GM19452 (cell line): Measurements from ENCODE around the gene GATA3.
"Not testable (repeated sequence)": the region's sequence is repeated elsewhere in the genome, so short reads cannot be mapped to it uniquely, and the experiment has no call there.

ENCODE experiments used
- ATAC-seq: cut with Tn5 transposase; IDR thresholded peaks from one replicate; pipeline ENCODE4 v1.9.1; 2021; ENCODE audit not compliant: unreplicated experiment

The GATA3 gene

GRCh38 chr10:8054494-8055407, at the start of gene GATA3:
GATA3 (plus strand) TSS chr10:8054688; CDS start chr10:8055656, 968 bp downstream.
- peak; percentile 37 for ATAC-seq

- ATAC-seq = peak; percentile 79
Observed at GRCh38 chr10:8006274-8006999, 48.1 kb upstream of the GATA3 start.

- no peak for ATAC-seq
Observed at GRCh38 chr10:8009031-8009430, 45.5 kb upstream of the GATA3 start.

GRCh38 chr10:8013006-8013405, 41.5 kb upstream of the GATA3 start:
- ATAC-seq = no peak

GRCh38 chr10:8013619-8014018, 40.9 kb upstream of the GATA3 start:
- ATAC-seq = no peak

- no peak for ATAC-seq
Observed at GRCh38 chr10:8014649-8015048, 39.8 kb upstream of the GATA3 start.

- no peak for ATAC-seq
Observed at GRCh38 chr10:8017277-8017676, 37.2 kb upstream of the GATA3 start.

- ATAC-seq = no peak
Observed at GRCh38 chr10:8023321-8023720, 31.2 kb upstream of the GATA3 start.

- ATAC-seq = no peak
Observed at GRCh38 chr10:8023851-8024250, 30.6 kb upstream of the GATA3 start.

GRCh38 chr10:8026349-8027259, 27.9 kb upstream of the GATA3 start:
- ATAC-seq = no peak

GRCh38 chr10:8031211-8031610, 23.3 kb upstream of the GATA3 start:
- not testable (repeated sequence) for ATAC-seq

GRCh38 chr10:8032558-8032957, 21.9 kb upstream of the GATA3 start:
- ATAC-seq = no peak

GRCh38 chr10:8033812-8034465, 20.5 kb upstream of the GATA3 start:
- no peak for ATAC-seq

- ATAC-seq = no peak
Observed at GRCh38 chr10:8034466-8035005, 20.0 kb upstream of the GATA3 start.

- no peak for ATAC-seq
Observed at GRCh38 chr10:8035006-8035640, 19.4 kb upstream of the GATA3 start.

- no peak for ATAC-seq
Observed at GRCh38 chr10:8035641-8036470, 18.6 kb upstream of the GATA3 start.

- no peak for ATAC-seq
Observed at GRCh38 chr10:8036506-8037198, 17.8 kb upstream of the GATA3 start.

GRCh38 chr10:8037199-8037801, 17.2 kb upstream of the GATA3 start:
- ATAC-seq = no peak
